Keratinocyte (primary cell): ENCODE data around the gene EFCAB12. TPM values are rescaled to one million over a fixed set of nuclear protein-coding genes. Genes with fewer than 3 reads are reported as not detected.

Experiments used
- DNase-seq: peaks from one replicate; pipeline ENCODE4 v3.0.0-alpha.2; 2011; ENCODE audit warnings: low read depth, missing footprints, low spot score
- FAIRE-seq: peaks from 2 replicates; lab custom pipeline; 2011; peaks lifted over from hg19 to GRCh38; lab: Jason Lieb, UNC
- H2AFZ ChIP-seq: 2 replicates; pipeline ENCODE4 v1.6.0; 2012; ENCODE audit warnings: low read length, control low read depth, inconsistent platforms; ENCODE audit not compliant: control insufficient read depth
- H3K27ac ChIP-seq: 2 replicates; pipeline ENCODE4 v1.5.1; 2011; ENCODE audit warnings: low read length; ENCODE audit not compliant: control insufficient read depth, insufficient read depth
- H3K27me3 ChIP-seq: 3 replicates; pipeline ENCODE4 v1.6.0; 2011; ENCODE audit warnings: low read length; ENCODE audit not compliant: control insufficient read depth, insufficient read depth; ENCODE audit errors: extremely low read depth
- H3K36me3 ChIP-seq, 2 experiments: 2 replicates in 1 of 2; 3 replicates in 1 of 2; pipeline ENCODE4 v1.5.1; 2011; ENCODE audit warnings: low read length in 2 of 2, mild to moderate bottlenecking in 1 of 2; ENCODE audit not compliant: control insufficient read depth in 2 of 2, insufficient read depth in 2 of 2; ENCODE audit errors: extremely low read depth in 1 of 2
- H3K4me1 ChIP-seq: 3 replicates; pipeline ENCODE4 v1.5.1; 2011; ENCODE audit warnings: low read length; ENCODE audit not compliant: control insufficient read depth, insufficient read depth; ENCODE audit errors: extremely low read depth
- H3K4me2 ChIP-seq: 3 replicates; pipeline ENCODE4 v1.6.0; 2011; ENCODE audit warnings: low read depth, low read length; ENCODE audit not compliant: control insufficient read depth, insufficient read depth; ENCODE audit errors: extremely low read depth
- H3K4me3 ChIP-seq, 3 experiments: fragments of 200-600 bp in 1 of 3; sonication (generic) in 1 of 3; 2 replicates in 2 of 3; 3 replicates in 1 of 3; pipeline ENCODE4 v1.5.1; 2011 to 2016; ENCODE audit warnings: low read length in 3 of 3, mild to moderate bottlenecking in 3 of 3, control low read depth in 2 of 3, inconsistent platforms in 1 of 3, low read depth in 1 of 3, mixed read lengths in 1 of 3, mixed run types in 1 of 3, moderate library complexity in 1 of 3; ENCODE audit not compliant: control insufficient read depth in 2 of 3, insufficient read depth in 2 of 3; ENCODE audit errors: extremely low read depth in 1 of 3
- H3K79me2 ChIP-seq: 2 replicates; pipeline ENCODE4 v1.6.0; 2012; ENCODE audit warnings: low read length; ENCODE audit not compliant: control insufficient read depth, insufficient read depth
- H3K9ac ChIP-seq: 3 replicates; pipeline ENCODE4 v1.6.0; 2011; ENCODE audit warnings: low read length; ENCODE audit not compliant: control insufficient read depth, insufficient read depth; ENCODE audit errors: extremely low read depth
- H3K9me1 ChIP-seq: 3 replicates; pipeline ENCODE4 v1.6.0; 2011; ENCODE audit warnings: low read length; ENCODE audit not compliant: control insufficient read depth, insufficient read depth; ENCODE audit errors: extremely low read depth
- H3K9me3 ChIP-seq: 2 replicates; pipeline ENCODE4 v1.5.1; 2012; ENCODE audit warnings: low read depth, low read length; ENCODE audit not compliant: control insufficient read depth
- H4K20me1 ChIP-seq: 3 replicates; pipeline ENCODE4 v1.6.0; 2011; ENCODE audit warnings: low read length; ENCODE audit not compliant: control insufficient read depth, insufficient read depth; ENCODE audit errors: extremely low read depth
- EZH2 ChIP-seq: IDR thresholded peaks from one replicate; pipeline ENCODE4 v1.6.1; 2012; ENCODE audit warnings: inconsistent platforms, mild to moderate bottlenecking, low read length, moderate library complexity
- dilution Hi-C: fragments of 300-500 bp; cut with MboI; formaldehyde crosslinking; loops from one replicate; pipeline ENCODE4 v1.7.0; 2020; ENCODE audit warnings: low sequenced_read_pairs; ENCODE audit not compliant: extremely low pct_ligation_motif_present
- polyA plus RNA-seq, 5 experiments: library from polyadenylated mRNA; depleted of rRNA in 3 of 5; stranded (reverse) in 3 of 5; stranded (forward) in 1 of 5; unstranded in 1 of 5; fragments of >200 nt; gene quantifications; 1 replicate in 1 of 5; 2 replicates in 3 of 5; 3 replicates in 1 of 5; pipeline versions ENCODE4 v1.2.1 to v1.2.3, GENCODE V29; 2011 to 2012; ENCODE audit warnings: missing spikeins in 2 of 5, low read depth in 1 of 5, low replicate concordance in 1 of 5
- TF ChIP-seq, protein P1 (sequence below), 3 experiments: IDR thresholded peaks in 1 of 3; conservative IDR thresholded peaks in 1 of 3; optimal IDR thresholded peaks in 1 of 3; 2 replicates in 2 of 3; 3 replicates in 1 of 3; pipeline versions ENCODE3 to v1.5.1; 2011; ENCODE audit warnings: low read length in 3 of 3, mild to moderate bottlenecking in 3 of 3, moderate library complexity in 2 of 3, control low read depth in 1 of 3, inconsistent platforms in 1 of 3; ENCODE audit not compliant: insufficient read depth in 2 of 3; ENCODE audit errors: extremely low read depth in 1 of 3

EFCAB12 gene
- polyA plus RNA-seq, 1 donor (not counting 4 experiments of a cell fraction or from before 2014, with no cell fraction given) = 0.34 TPM

GRCh38 chr3:129379582-129380358, 48.7 kb downstream of the EFCAB12 start:
- H3K27me3 ChIP-seq = no peaks in the 10 kb centered on the region
- no peak overlapping the region for H3K9ac ChIP-seq
- no peak for DNase-seq
- no peaks in the 10 kb centered on the region for H3K36me3 ChIP-seq
- H3K79me2 ChIP-seq = no peaks in the 10 kb centered on the region
- TF ChIP-seq EZH2 = no peak
- TF ChIP-seq, protein P1, sequence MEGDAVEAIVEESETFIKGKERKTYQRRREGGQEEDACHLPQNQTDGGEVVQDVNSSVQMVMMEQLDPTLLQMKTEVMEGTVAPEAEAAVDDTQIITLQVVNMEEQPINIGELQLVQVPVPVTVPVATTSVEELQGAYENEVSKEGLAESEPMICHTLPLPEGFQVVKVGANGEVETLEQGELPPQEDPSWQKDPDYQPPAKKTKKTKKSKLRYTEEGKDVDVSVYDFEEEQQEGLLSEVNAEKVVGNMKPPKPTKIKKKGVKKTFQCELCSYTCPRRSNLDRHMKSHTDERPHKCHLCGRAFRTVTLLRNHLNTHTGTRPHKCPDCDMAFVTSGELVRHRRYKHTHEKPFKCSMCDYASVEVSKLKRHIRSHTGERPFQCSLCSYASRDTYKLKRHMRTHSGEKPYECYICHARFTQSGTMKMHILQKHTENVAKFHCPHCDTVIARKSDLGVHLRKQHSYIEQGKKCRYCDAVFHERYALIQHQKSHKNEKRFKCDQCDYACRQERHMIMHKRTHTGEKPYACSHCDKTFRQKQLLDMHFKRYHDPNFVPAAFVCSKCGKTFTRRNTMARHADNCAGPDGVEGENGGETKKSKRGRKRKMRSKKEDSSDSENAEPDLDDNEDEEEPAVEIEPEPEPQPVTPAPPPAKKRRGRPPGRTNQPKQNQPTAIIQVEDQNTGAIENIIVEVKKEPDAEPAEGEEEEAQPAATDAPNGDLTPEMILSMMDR (optimal IDR thresholded peaks at IDR 0.05 in 1 of 3, IDR thresholded peaks at IDR 0.05 in 1 of 3, conservative IDR thresholded peaks at IDR 0.05 in 1 of 3; ENCODE audit: extremely low read depth in 1 of 3, insufficient read depth in 2 of 3, low read length in 3 of 3) = no peak
- H2AFZ ChIP-seq = no peak overlapping the region
- no peaks in the 10 kb centered on the region for H3K4me1 ChIP-seq
- dilution Hi-C loops = no loop called here
- no peak overlapping the region for H3K4me2 ChIP-seq
- no peaks in the 10 kb centered on the region for H4K20me1 ChIP-seq
- FAIRE-seq = no peak
- no peak overlapping the region for H3K4me3 ChIP-seq
- no peak overlapping the region for H3K27ac ChIP-seq
- H3K9me1 ChIP-seq = no peaks in the 10 kb centered on the region
- no peaks in the 10 kb centered on the region for H3K9me3 ChIP-seq

DNA sequence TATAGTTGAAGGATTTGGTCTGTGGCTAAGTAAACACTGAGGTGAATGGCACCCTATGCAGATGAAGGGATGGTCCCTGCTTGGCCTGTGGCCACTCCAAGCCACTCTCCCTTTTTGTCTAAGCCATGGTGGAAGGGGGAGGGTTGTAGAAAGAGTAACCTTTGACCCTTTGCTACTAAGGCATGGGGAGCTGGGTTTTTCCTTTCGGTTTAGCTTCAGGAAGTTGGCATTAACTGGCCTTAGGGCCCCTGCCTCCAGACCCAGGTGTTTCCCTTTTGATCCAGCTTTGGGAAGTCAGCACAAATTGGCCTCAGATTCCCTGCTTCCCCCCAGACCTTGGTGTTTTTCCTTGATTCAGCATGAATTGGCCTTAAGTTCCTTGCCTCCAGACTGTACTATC, 49.5 kb downstream of the EFCAB12 start:
- H2AFZ ChIP-seq = no peak overlapping the region
- no peaks in the 10 kb centered on the region for H3K27me3 ChIP-seq
- no peaks in the 10 kb centered on the region for H3K36me3 ChIP-seq
- H3K9me3 ChIP-seq = no peaks in the 10 kb centered on the region
- no peak overlapping the region for H3K27ac ChIP-seq
- H3K9ac ChIP-seq = no peak overlapping the region
- no peaks in the 10 kb centered on the region for H3K79me2 ChIP-seq
- H3K4me3 ChIP-seq = no peak overlapping the region
- dilution Hi-C loops = no loop called here
- H3K4me1 ChIP-seq = no peaks in the 10 kb centered on the region
- TF ChIP-seq EZH2 = no peak
- TF ChIP-seq, protein P1 (optimal IDR thresholded peaks at IDR 0.05 in 1 of 3, IDR thresholded peaks at IDR 0.05 in 1 of 3, conservative IDR thresholded peaks at IDR 0.05 in 1 of 3; ENCODE audit: extremely low read depth in 1 of 3, insufficient read depth in 2 of 3, low read length in 3 of 3) = no peak
- no peak overlapping the region for H3K4me2 ChIP-seq
- no peak for DNase-seq
- FAIRE-seq = no peak
- no peaks in the 10 kb centered on the region for H3K9me1 ChIP-seq
- no peaks in the 10 kb centered on the region for H4K20me1 ChIP-seq
